Duodenal mucosa (tissue), 2 donors: Measurements from ENCODE around the gene GAS2.

Experiments
- H3K27ac ChIP-seq: one replicate; pipeline ENCODE4 v1.7.0; 2013; ENCODE audit warnings: low read depth, low read length
- H3K27me3 ChIP-seq, 2 donors: one replicate each; pipeline ENCODE4 v1.7.0; 2013; ENCODE audit warnings: low read length in 2 of 2, control low read depth in 1 of 2; ENCODE audit not compliant: insufficient read depth in 2 of 2, control insufficient read depth in 1 of 2
- H3K36me3 ChIP-seq, 2 donors: one replicate each; pipeline ENCODE4 v1.7.0; 2013; ENCODE audit warnings: low read length in 2 of 2, control low read depth in 1 of 2; ENCODE audit not compliant: insufficient read depth in 2 of 2, control insufficient read depth in 1 of 2
- H3K4me1 ChIP-seq, 2 donors: one replicate each; pipeline ENCODE4 v1.7.0; 2013; ENCODE audit warnings: low read length in 2 of 2, control low read depth in 1 of 2; ENCODE audit not compliant: insufficient read depth in 2 of 2, control insufficient read depth in 1 of 2
- H3K4me3 ChIP-seq, 2 donors: one replicate each; pipeline ENCODE4 v1.7.0; 2013; ENCODE audit warnings: low read length in 2 of 2, low read depth in 1 of 2
- H3K9ac ChIP-seq, 2 donors: one replicate each; pipeline ENCODE4 v1.7.0; 2013; ENCODE audit warnings: low read length in 2 of 2, low read depth in 1 of 2
- H3K9me3 ChIP-seq, 2 donors: one replicate each; pipeline ENCODE4 v1.7.0; 2013; ENCODE audit warnings: low read length in 2 of 2, control low read depth in 1 of 2; ENCODE audit not compliant: control insufficient read depth in 1 of 2

The GAS2 gene

DNA sequence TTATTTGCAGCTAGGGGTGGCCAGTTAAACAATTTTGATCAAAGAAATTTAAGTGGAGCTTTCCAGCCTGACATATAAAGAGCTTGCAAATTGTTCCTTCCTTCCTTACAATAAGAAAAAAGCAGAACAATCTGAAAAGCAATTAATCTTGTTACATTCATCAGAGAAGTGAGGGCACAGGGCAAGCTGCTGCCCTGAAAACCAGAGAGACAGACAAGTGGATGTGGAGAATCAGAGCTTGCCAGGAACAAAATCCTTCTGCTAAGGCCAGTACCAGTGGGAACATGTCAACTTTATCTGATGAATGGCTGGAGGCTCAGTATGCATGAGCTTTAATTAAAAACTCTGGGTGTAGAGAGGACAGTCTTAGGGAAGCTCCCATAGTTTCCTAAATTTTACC, 185.1 kb downstream of the GAS2 start:
- H3K4me3 ChIP-seq, result no peak overlapping the region
- no peaks in the 10 kb centered on the region for H3K36me3 ChIP-seq
- peaks cover 0 to 5% of the 10 kb centered on the region in 2 donors for H3K9me3 ChIP-seq
- no peak overlapping the region for H3K27ac ChIP-seq
- no peak overlapping the region for H3K9ac ChIP-seq
- no peaks in the 10 kb centered on the region for H3K4me1 ChIP-seq
- H3K27me3 ChIP-seq, result no peaks in the 10 kb centered on the region

DNA sequence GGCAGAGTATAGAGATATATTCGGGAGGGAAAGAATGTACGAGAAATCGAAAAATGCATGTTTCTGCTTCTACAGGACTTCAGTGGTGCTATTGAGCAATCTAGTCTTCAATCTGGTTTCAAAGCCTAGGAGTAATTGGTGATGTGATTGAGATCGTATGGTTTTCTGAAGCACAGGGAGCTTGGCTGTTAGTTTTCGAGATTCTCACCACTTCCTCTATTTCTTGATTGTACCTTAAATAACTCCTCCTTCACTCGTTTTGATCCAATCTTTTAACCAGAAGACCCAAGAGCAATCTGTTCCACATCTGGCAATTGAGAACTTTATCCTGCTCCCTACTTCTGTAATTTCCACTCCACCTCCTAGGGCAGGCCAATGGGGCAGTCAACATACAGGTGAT, 193.3 kb downstream of the GAS2 start:
- H3K4me1 ChIP-seq, result no peaks in the 10 kb centered on the region
- no peaks in the 10 kb centered on the region for H3K36me3 ChIP-seq
- H3K4me3 ChIP-seq, result no peak overlapping the region
- no peaks in the 10 kb centered on the region for H3K27me3 ChIP-seq
- H3K9ac ChIP-seq, result no peak overlapping the region
- no peaks in the 10 kb centered on the region for H3K9me3 ChIP-seq
- no peak overlapping the region for H3K27ac ChIP-seq

DNA sequence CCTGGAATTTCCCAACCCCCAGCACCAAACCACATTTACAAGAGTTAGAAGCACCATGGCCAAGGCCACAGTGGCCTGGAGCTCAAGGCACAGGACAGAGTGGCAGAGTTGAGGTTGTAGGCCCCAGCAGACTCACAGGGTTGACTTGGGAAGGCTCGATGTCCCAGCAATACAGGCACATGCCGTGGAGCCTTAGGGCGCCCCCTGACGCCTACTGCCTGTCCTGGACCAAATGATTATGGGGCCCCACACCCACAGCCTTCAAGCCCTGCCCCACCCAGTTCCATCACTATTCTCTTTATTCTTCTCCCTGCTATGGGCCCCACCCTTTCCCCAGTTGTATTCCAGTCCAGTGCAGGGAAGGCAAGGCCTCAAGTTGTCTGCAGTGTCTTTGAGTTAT, 193.8 kb downstream of the GAS2 start, which contains the start of gene CCDC179:
TSS of gene CCDC179 (minus strand) at position 234 of the 400 bp plus-strand sequence. CDS start at position 181, 53 bp downstream.
- Histone ChIP-seq H3K9ac (no peak within 1 kb of the TSS), H3K4me1 (no peaks in the 10 kb centered on the region), H3K36me3 (no peaks in the 10 kb centered on the region), H3K27ac (no peak within 1 kb of the TSS), H3K4me3 (no peak within 1 kb of the TSS), H3K27me3 (no peaks in the 10 kb centered on the region), H3K9me3 (no peaks in the 10 kb centered on the region)
